ENCODE results near the gene STX17. TPM values are rescaled to one million over a fixed set of nuclear protein-coding genes. Genes with fewer than 3 reads are reported as not detected.

STX17 gene
- total RNA-seq, 1 experiment from 2014 or later: 24.6 TPM

DNA sequence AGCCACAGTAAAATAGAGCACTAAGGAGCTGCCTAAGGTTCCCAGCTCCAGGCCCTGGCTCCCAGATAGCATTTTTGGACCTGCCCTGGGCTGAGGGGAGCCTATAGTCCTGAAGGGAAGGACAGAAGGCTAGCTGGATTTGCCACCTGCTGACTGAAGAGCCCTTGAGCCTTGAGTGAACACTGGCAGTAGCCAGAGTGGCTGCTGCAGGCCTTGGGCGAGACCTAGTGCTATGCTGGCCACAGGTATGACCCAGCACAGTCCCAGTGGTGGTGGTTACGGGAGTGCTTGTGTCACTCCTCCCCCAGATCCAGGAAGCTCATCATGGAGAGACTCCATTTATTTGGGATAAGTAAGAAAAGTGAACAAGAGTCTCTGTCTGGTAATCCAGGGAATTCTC lies 10.3 kb upstream of the STX17 start:
- ATAC-seq (no peak), DNase-seq (ENCODE audit: low read depth, low spot score) (no peak)
- H4K20me1 ChIP-seq (ENCODE audit: insufficient read depth): no peaks in the 10 kb centered on the region
- H3K79me2 ChIP-seq (ENCODE audit: insufficient read depth, low read length): no peaks in the 10 kb centered on the region
- no peaks in the 10 kb centered on the region for H3K9me3 ChIP-seq (ENCODE audit: control insufficient read depth in 1 of 2, insufficient read depth in 1 of 2, low read depth in 1 of 2, low read length in 2 of 2)
- POLR2A ChIA-PET: no interaction called here
- H3K9ac ChIP-seq (ENCODE audit: low read length): no peak overlapping the region
- no peaks in the 10 kb centered on the region for H3K27me3 ChIP-seq (ENCODE audit: insufficient read depth, low read length)
- RAD21 ChIA-PET (ENCODE audit: low non-redundant PET in 1 of 2, low total read pairs in 2 of 2, uncharacterized antibody in 2 of 2, unreplicated experiment in 2 of 2): no interaction called here
- intact Hi-C loops (cut with micrococcal nuclease): loop anchor here (10.0 kb wide), 1 partner anchor 881 kb away; no protein-coding TSS in a partner anchor
- H3K27ac ChIP-seq (ENCODE audit: low read depth, low read length): no peak overlapping the region
- TF ChIP-seq, protein P1, sequence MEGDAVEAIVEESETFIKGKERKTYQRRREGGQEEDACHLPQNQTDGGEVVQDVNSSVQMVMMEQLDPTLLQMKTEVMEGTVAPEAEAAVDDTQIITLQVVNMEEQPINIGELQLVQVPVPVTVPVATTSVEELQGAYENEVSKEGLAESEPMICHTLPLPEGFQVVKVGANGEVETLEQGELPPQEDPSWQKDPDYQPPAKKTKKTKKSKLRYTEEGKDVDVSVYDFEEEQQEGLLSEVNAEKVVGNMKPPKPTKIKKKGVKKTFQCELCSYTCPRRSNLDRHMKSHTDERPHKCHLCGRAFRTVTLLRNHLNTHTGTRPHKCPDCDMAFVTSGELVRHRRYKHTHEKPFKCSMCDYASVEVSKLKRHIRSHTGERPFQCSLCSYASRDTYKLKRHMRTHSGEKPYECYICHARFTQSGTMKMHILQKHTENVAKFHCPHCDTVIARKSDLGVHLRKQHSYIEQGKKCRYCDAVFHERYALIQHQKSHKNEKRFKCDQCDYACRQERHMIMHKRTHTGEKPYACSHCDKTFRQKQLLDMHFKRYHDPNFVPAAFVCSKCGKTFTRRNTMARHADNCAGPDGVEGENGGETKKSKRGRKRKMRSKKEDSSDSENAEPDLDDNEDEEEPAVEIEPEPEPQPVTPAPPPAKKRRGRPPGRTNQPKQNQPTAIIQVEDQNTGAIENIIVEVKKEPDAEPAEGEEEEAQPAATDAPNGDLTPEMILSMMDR (IDR thresholded peaks at IDR 0.05 in 2 of 3, conservative IDR thresholded peaks at IDR 0.05 in 1 of 3; ENCODE audit: borderline replicate concordance in 1 of 3, insufficient read depth in 1 of 3, low read depth in 2 of 3, low read length in 2 of 3): no peak
- TF ChIP-seq CBX3 (IDR thresholded peaks at IDR 0.05; ENCODE audit: low read depth) (no peak), SRF (IDR thresholded peaks at IDR 0.05; ENCODE audit: low read depth) (no peak), POLR2A (IDR thresholded peaks at IDR 0.05; ENCODE audit: borderline replicate concordance, extremely low read depth, insufficient read depth, insufficient read length) (no peak), ELF1 (IDR thresholded peaks at IDR 0.05; ENCODE audit: borderline replicate concordance, low read depth) (no peak), POLR2AphosphoS5 (IDR thresholded peaks at IDR 0.05; ENCODE audit: low read depth, low read length) (no peak), ZNF274 (IDR thresholded peaks at IDR 0.05; ENCODE audit: low read depth, low read length) (no peak), RAD21 (IDR thresholded peaks at IDR 0.05; ENCODE audit: low read depth) (no peak), EZH2 (IDR thresholded peaks at IDR 0.05) (no peak), JUND (IDR thresholded peaks at IDR 0.05) (no peak), SP1 (IDR thresholded peaks at IDR 0.05; ENCODE audit: low read depth) (no peak), ZFX (IDR thresholded peaks at IDR 0.05) (no peak), EGR1 (IDR thresholded peaks at IDR 0.05; ENCODE audit: low read depth) (no peak), FOSL1 (IDR thresholded peaks at IDR 0.05; ENCODE audit: low read depth) (no peak), CEBPB (IDR thresholded peaks at IDR 0.05; ENCODE audit: low read depth) (no peak)
- TF ChIP-seq, protein P2, sequence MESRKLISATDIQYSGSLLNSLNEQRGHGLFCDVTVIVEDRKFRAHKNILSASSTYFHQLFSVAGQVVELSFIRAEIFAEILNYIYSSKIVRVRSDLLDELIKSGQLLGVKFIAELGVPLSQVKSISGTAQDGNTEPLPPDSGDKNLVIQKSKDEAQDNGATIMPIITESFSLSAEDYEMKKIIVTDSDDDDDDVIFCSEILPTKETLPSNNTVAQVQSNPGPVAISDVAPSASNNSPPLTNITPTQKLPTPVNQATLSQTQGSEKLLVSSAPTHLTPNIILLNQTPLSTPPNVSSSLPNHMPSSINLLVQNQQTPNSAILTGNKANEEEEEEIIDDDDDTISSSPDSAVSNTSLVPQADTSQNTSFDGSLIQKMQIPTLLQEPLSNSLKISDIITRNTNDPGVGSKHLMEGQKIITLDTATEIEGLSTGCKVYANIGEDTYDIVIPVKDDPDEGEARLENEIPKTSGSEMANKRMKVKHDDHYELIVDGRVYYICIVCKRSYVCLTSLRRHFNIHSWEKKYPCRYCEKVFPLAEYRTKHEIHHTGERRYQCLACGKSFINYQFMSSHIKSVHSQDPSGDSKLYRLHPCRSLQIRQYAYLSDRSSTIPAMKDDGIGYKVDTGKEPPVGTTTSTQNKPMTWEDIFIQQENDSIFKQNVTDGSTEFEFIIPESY (IDR thresholded peaks at IDR 0.05; ENCODE audit: extremely low read depth, insufficient replicate concordance, low read length): no peak
- TF ChIP-seq, protein P3, sequence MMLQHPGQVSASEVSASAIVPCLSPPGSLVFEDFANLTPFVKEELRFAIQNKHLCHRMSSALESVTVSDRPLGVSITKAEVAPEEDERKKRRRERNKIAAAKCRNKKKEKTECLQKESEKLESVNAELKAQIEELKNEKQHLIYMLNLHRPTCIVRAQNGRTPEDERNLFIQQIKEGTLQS (IDR thresholded peaks at IDR 0.05): no peak
- TF ChIP-seq, protein P4, sequence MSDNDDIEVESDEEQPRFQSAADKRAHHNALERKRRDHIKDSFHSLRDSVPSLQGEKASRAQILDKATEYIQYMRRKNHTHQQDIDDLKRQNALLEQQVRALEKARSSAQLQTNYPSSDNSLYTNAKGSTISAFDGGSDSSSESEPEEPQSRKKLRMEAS (IDR thresholded peaks at IDR 0.05): no peak
- BruUV-seq (replicated peaks): no TSS peak
- no peaks in the 10 kb centered on the region for H3K36me3 ChIP-seq (ENCODE audit: control insufficient read depth in 1 of 2, insufficient read depth in 2 of 2, low read length in 2 of 2)
- CTCF ChIA-PET: no interaction called here
- H2AFZ ChIP-seq (ENCODE audit: low read depth, low read length, poor library complexity, severe bottlenecking): no peak overlapping the region
- H3K4me1 ChIP-seq (ENCODE audit: control insufficient read depth in 1 of 2, insufficient read depth in 2 of 2, low read length in 2 of 2): no peaks in the 10 kb centered on the region
- no peak overlapping the region for H3K4me2 ChIP-seq (ENCODE audit: low read length)
- H3K4me3 ChIP-seq (replicated peaks in 1 of 2; ENCODE audit: low read depth in 1 of 2, low read length in 2 of 2): no peak overlapping the region
- 0 out of 2 replicates have a peak, but pooled peaks cover 3% of the 10 kb centered on the region for H3K9me2 ChIP-seq (ENCODE audit: insufficient read depth)
